SIG-M5 treated with dmso at 0.1 percent for 504 hours (cell line): ENCODE results near the gene GFRA1.
"Not testable (repeated sequence)": the region's sequence is repeated elsewhere in the genome, so short reads cannot be mapped to it uniquely, and the experiment has no call there.

Experiments used
- DNase-seq: peaks from one replicate; lab custom pipeline; 2025; ENCODE audit not compliant: unreplicated experiment; lab: John Stamatoyannopoulos, UW

GFRA1 gene

GRCh38 chr10:116044801-116045248 lies 228.2 kb downstream of the GFRA1 start:
- DNase-seq = no peak

GRCh38 chr10:116043861-116044260 lies 229.1 kb downstream of the GFRA1 start:
- DNase-seq = no peak

GRCh38 chr10:116043304-116043703 lies 229.7 kb downstream of the GFRA1 start:
- no peak for DNase-seq

GRCh38 chr10:116041948-116042347 lies 231.1 kb downstream of the GFRA1 start:
- DNase-seq = no peak

- no peak for DNase-seq
These were observed 233.4 kb downstream of the GFRA1 start for GRCh38 chr10:116039612-116040011.

- DNase-seq = no peak
These were observed 234.7 kb downstream of the GFRA1 start for GRCh38 chr10:116038259-116038658.

GRCh38 chr10:116035406-116035805 lies 237.6 kb downstream of the GFRA1 start:
- DNase-seq = not testable (repeated sequence)

- DNase-seq = no peak
These were observed 242.4 kb downstream of the GFRA1 start for GRCh38 chr10:116030576-116030975.

- no peak for DNase-seq
These were observed 243.2 kb downstream of the GFRA1 start for GRCh38 chr10:116029826-116030225.

- DNase-seq = no peak
These were observed 245.7 kb downstream of the GFRA1 start for GRCh38 chr10:116027355-116027754.

- no peak for DNase-seq
These were observed 246.3 kb downstream of the GFRA1 start for GRCh38 chr10:116026725-116027124.

GRCh38 chr10:116026315-116026714 lies 246.7 kb downstream of the GFRA1 start:
- no peak for DNase-seq

GRCh38 chr10:116024271-116024878 lies 248.6 kb downstream of the GFRA1 start:
- DNase-seq = no peak

- no peak for DNase-seq
These were observed 255.6 kb downstream of the GFRA1 start for GRCh38 chr10:116017405-116017804.

GRCh38 chr10:116015583-116016333 lies 257.2 kb downstream of the GFRA1 start:
- no peak for DNase-seq

- no peak for DNase-seq
These were observed 258.0 kb downstream of the GFRA1 start for GRCh38 chr10:116014871-116015582.

GRCh38 chr10:116014326-116014725 lies 258.7 kb downstream of the GFRA1 start:
- no peak for DNase-seq

GRCh38 chr10:116011929-116012328 lies 261.1 kb downstream of the GFRA1 start:
- DNase-seq = no peak

- no peak for DNase-seq
These were observed 265.6 kb downstream of the GFRA1 start for GRCh38 chr10:116007256-116007891.
